Measurements from ENCODE around the gene OR11H12.
"Not testable (repeated sequence)": the region's sequence is repeated elsewhere in the genome, so short reads cannot be mapped to it uniquely, and the experiment has no call there.

Gene OR11H12, protein sequence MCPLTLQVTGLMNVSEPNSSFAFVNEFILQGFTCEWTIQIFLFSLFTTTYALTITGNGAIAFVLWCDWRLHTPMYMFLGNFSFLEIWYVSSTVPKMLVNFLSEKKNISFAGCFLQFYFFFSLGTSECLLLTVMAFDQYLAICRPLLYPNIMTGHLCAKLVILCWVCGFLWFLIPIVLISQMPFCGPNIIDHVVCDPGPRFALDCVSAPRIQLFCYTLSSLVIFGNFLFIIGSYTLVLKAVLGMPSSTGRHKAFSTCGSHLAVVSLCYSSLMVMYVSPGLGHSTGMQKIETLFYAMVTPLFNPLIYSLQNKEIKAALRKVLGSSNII

DNA sequence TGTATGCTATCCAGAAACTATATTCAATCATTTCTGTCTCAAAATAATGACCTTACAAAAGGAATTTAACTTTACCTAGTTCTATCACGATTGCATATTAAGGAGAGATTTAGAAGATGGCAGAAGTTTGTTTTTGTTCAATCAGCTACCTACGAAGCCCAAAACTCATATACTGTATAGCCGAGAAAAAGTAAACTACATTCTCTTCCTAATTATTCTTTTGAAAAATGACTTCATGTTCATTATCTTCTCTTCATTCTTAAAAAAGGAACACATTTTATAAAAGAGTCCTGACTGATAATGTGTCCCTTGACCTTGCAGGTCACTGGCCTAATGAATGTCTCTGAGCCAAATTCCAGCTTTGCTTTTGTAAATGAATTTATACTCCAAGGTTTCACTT, at the start of gene OR11H12:
Gene OR11H12, plus strand, starts transcription at position 301 of the 400 bp plus-strand sequence. Its CDS starts 0 bp downstream, at position 301.
- DNase-seq (ENCODE audit: low read depth in 3 of 3, low spot score in 1 of 3): not testable (repeated sequence)

DNA sequence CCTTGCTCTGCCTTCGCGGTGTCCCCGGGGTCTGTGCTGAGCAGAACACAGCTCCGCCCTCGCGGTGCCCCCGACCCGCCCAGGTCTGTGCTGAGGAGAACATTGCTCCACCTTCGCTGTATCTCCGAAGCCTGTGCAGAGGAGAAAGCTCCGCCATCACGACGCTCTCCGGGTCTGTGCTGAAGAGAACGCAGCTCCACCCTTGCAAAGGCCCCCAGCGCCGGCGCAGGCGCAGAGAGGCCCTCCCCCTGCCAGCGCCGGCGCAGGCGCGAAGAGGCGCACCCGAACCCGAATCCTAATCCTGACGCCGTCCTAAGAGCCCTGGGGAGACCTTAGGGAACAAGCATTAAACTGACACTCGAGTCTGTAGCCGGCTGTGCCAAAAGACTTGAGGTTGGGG, 18.0 kb upstream of the OR11H12 start:
- DNase-seq (ENCODE audit: low read depth in 3 of 3, low spot score in 1 of 3): not testable (repeated sequence)

DNA sequence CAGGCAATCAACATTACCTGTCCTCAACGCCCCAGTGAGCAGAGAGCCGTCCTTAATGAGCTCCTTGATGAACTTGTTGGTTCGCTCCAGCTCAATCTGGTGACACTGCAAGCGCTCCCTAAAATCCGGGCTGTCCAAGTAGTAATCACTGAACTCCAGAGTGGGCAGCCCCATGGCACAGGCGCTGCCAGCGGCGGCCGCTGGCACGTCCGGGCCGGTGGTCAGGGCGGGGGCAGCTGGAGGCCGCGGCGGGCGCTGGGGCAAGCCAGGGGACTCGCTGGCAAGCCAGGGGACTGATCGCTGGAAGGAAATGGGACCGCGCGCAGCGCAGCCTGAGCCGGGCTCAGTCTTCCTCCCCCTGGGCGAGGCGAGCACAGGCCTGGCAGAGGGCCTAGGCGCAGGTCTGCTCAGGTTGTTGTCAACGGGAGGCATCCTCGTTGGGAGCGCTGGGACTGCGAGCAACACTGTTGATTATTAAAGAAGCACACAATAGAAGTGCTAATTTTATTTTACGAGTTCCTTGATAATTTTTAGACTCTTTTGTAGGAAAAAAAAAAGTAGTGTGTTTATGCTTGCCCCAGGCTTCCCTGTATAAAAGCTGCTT, 25.8 kb downstream of the OR11H12 start:
- not testable (repeated sequence) for DNase-seq (ENCODE audit: low read depth in 3 of 3, low spot score in 1 of 3)

DNA sequence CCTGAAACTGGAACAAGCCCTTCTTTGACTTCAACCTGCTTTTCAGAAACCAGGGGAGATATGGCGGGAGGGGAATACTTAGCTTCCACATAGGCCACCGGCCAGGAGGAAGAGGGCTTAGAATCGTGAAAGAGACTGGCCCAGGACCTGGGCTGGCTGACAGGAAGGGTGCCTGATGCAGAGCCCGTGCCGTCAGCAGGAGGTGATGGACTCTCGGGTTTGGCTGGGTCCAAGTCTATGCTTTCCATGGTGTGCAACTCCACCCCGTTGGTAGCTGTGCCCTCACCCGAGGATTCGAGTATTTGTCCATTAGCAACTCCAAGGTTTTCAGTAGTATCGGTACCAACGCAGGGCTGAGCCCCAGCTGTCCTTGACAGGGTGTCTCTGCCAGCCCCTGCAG, 35.1 kb downstream of the OR11H12 start:
- not testable (repeated sequence) for DNase-seq (ENCODE audit: low read depth in 3 of 3, low spot score in 1 of 3)

DNA sequence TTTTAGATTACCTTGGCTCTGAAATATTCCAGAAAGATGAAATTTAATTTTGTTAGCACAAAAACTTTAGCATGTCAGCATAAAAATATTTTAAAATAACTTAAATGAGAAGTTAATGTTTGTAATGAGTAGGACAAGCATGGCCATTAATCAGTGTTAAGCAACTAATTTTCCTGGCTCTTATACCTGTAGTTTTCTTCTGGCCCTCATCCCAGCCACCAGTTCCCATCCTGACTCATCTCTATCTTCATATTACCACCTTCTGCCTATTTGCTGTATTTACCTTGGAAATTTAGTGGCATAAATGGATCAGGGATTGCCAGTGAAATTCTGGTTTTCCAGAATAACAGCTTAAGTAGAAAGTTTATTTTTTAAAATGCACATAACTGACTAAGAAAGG, 37.1 kb downstream of the OR11H12 start:
- not testable (repeated sequence) for DNase-seq (ENCODE audit: low read depth in 3 of 3, low spot score in 1 of 3)

DNA sequence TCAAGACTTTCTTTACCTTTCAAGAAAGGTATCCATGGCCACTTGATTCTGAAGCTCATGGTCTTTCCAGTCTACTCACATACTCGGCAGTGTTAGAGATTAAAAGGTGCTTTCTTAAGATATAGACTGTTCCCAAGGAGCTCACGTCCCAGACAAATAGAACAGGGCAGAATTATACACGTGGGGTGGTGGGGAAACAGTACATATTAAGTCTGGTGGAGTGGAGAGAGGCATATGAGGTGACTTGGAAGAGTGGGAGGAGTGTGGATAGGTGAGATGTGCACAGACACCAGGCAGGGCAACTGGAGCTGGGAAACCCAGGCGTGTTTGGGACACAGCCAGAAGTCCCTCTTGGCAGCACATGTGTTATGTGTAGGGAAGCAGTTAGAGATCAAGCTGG, 37.9 kb downstream of the OR11H12 start:
- DNase-seq (ENCODE audit: low read depth in 3 of 3, low spot score in 1 of 3): not testable (repeated sequence)

DNA sequence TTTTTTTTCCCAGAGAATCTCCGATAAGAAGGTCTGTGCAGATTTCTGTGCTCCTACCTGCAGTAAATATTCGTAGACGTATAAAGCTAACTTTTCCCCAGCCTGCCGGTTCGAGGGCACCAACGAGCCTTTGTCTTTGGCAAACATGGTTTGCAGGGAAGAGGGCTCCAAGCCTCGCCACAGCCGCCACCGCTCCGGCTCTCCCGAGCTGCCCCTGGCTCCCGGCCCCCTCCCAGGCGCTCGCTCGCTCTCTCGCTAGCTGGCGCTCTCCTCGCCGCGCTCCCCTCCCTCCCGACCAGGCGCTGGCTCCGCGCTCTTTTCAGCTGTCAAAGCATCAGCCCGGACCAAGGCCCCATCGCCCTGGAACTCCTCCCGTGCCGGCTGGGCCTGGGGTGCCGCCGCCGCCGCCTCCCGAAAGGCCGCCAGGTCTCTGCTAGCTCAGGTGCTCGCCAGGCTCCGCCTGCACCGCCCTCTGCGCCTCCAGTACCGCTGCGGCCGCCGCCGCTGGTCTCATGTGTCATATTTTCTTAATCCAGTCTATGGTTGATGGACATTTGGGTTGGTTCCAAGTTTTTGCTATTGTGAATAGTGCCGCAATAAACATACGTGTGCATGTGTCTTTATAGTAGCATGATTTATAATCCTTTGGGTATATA, 45.3 kb downstream of the OR11H12 start:
- DNase-seq (ENCODE audit: low read depth in 3 of 3, low spot score in 1 of 3): not testable (repeated sequence)

Data from stimulated activated CD4-positive, alpha-beta T cell treated with anti-CD3 and anti-CD28 coated beads, TNF-alpha, amount 100 ng/mL, for 1 hour (primary cell).